NOMO-1 (cell line): ENCODE data around the gene PNKD.

Experiments
- DNase-seq, 2 experiments: peaks; one replicate each; lab custom pipeline; 2025; ENCODE audit not compliant: unreplicated experiment in 2 of 2; lab: John Stamatoyannopoulos, UW

Gene PNKD, protein sequence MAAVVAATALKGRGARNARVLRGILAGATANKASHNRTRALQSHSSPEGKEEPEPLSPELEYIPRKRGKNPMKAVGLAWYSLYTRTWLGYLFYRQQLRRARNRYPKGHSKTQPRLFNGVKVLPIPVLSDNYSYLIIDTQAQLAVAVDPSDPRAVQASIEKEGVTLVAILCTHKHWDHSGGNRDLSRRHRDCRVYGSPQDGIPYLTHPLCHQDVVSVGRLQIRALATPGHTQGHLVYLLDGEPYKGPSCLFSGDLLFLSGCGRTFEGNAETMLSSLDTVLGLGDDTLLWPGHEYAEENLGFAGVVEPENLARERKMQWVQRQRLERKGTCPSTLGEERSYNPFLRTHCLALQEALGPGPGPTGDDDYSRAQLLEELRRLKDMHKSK

DNA sequence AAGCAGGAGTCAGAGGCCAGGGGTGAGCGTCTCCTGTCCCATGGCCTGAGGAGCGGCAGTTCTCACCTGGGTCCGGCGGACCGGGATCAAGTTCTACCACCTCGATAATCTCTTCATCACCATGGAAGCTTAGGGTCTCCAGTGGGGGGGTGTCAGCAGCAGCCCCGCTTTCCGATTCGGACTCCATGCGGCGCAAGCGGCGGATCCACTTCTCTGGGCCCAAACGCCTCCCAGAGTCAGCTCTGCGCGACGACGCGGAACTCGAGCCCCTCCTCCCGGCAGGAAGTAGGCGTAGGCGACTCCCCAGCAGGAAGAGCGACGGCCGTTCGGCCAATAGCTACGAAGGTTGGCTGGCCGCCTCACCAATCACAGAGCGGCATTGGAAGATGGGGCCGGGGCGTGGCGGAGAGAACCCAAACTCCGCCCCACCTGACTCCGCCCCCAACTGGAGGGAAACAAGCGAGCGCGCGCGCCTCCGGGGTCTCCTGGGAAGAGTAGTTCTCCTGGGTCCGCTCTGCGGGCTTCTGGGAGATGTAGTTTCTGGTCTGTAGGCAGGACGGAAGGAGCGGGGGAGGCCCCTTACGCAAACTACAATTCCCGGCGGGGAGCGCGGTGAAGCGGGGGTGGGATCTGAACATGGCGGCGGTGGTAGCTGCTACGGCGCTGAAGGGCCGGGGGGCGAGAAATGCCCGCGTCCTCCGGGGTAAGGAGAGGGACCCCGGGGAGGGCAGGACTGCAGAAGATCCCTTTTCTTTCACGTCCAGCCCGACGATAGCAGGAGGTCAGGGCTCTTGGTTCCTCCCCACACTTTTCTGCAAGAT lies at the start of gene PNKD, which contains the start of gene AAMP:
Gene PNKD (plus strand): TSS at position 620 of the 821 bp plus-strand sequence. CDS start 17 bp downstream, at position 637.
Gene AAMP (minus strand): TSS at position 238 of the 821 bp plus-strand sequence. CDS start 51 bp downstream, at position 187.
- DNase-seq = peak; percentile 99 to 100

DNA sequence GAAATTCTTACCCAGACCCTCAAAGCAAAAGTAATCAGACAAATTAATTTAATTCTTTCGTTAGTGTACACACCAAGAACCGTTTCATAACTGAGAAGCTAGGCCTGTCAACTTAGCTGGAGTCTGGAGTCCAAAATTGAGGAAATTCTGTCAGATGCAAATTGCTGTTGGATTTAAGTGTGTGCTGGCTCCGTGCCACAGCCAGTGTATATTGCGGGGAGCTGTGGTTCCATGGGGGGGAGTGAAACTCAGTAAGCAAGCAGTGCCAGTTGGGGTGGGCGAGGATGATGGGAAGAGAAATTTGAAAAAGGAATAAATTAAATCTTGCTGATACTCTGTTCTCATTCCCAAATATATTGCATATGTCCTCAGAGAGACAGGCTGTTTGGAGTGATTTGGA lies 49.3 kb upstream of the PNKD start:
- DNase-seq = no peak

DNA sequence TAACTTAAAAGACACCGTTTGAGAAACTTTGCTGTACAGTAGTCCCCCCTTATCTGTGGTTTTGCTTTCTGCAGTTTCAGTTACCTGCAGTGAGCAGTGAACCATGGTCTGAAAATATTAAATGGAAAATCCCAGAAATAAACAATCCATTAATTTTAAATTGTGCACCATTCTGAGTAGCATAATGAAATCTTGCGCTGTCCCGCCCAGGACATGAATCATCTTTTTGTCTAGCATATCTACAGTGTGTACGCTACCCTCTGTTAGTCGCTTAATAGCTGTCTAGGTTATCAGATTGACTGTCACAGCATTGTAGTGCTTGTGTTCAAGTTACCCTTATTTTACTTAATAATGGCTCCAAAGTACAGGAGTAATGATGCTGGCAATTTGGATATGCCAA lies 47.3 kb upstream of the PNKD start:
- no peak for DNase-seq

DNA sequence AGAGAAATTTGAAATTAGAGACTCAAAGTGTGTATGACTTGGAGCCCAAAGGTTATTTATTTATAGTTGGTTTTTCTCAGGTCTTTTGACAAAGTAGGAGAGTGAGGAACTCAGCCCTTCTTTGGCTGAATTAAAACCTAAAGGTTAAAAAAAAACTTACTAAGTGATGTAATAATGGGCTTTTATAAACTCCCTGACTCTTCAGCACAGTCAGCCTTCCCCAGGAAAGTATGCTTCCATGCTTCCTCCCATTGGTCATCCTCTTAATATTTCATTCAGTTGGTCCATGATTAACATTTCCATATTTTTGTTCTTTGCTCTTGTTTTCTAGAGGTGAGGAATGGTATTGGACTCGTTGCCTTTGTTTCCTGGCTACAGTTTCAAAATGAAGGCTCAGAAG lies 46.1 kb upstream of the PNKD start:
- DNase-seq = no peak

DNA sequence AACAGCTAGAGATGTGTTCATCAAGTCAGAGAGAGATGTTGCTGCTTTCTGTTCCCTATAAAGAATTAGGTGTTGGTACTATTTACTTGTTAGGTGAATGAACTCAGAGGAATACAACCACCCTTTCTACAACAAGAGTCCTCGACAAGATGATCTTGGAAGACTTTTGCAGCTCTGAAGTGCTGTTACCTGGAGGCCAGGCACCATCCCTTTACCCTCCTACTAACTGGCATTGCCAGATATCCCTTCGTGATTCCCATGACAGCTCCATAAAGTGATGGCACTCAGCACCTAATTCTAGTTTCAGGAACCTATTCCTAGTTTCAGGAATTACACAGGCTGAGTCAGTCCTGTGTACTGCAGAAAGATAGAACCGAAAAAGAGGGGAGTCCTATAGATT lies 43.4 kb upstream of the PNKD start:
- no peak for DNase-seq

DNA sequence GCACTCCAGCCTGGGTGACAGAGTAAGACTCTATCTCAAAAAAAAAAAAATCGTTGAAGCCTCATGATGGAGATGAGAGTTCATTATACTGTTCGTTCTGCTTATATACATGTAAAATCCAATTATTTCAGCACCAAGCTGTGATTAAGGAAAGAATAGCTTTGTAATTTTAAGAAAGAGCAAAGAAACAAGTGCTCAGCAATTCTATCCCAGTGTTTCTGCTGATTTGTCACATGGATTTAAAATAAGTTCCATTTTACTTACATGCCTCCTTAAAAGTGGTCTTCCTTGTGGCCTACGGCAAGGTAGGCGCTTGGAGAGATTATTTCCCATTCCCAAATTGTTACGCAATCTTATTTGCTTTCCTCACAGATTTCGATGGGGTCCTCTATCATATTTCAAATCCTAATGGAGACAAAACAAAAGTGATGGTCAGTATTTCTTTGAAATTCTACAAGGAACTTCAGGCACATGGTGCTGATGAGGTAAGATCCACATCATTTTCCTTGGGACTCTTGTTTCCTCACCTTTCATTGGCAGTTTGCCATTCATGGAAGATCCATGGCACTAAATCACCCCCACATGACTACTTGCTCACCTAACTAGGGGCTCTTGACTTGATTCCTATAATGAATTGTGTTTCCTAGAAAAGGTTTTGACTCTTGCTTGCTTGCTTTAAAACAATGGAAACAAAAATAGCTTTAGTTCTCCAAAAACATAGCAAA lies 41.8 kb upstream of the PNKD start:
- DNase-seq = no peak

DNA sequence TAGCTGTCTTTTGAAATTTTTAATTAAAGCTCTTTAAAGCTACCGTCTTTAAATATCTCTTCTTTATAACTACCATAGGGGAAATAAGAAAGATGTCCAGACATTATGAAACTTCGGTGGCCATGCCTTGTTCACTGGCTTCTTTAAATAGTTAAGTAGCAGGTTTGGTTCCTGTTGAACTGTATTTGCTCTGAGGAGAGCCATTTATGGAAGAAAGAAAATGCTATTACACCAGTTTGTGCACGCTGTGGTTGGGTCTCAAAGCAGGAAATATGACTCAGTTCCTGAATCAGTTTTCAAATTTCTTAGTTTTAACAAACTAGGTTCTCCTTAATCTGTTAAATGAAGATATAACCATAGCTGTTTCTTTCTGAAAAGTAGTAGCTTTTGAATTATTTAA lies 41.1 kb upstream of the PNKD start:
- peak; percentile 82 to 99 for DNase-seq

DNA sequence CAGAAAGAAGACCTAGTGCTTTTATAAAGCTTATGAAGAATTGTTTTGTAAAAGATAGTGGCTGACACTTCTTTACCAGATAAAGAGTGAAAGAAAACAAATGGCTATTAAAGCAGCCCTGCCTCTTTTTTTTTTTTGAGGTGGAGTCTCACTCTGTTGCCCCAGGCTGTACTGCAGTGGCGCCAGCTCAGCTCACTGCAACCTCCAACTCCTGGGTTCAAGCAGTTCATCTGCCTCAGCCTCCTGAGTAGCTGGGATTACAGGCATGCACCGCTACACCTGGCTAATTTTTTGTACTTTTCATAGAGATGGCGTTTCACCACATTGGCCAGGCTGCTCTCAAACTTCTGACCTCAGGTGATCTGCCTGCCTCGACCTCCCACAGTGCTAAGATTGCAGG lies 40.5 kb upstream of the PNKD start:
- peak in 1 of 2 experiments; percentile 54 for DNase-seq

DNA sequence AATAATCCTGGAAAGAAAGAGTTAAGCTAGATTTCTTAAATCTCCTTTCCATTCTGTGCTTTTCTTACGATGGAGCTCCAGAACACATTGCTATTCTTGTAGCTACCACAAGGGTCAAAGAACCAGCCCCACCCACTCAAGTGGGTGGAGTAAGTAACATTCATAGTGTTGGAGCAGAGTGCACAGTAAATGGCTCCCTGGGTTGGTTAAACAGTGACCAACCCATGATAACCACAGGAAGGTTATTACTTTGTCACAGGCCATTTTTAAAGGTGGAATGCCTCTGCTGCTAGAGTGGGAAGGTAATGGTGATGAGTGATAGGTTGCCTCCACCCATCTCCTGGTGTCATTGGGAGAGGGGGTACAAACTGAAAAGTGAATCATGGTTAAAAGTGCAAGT lies 39.4 kb upstream of the PNKD start:
- DNase-seq = peak in 1 of 2 experiments; percentile 13

DNA sequence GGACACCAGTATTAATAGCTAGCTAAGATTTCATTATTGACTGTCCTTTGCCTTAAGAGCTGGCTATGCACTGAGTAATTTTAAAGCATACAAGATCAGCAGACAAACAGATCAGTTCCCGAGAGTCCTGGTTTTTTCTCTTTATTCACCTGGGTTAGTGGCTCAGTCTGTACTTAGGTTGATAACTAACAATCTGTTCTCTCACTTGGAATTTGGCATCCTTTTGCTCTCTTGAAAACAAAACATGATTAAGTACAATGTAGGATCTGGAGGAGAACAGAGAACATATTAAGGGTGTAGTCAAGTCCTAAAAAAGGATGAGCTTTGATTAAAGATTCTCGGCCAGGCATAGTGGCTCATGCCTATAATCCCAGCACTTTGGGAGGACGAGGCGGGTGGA lies 36.8 kb upstream of the PNKD start:
- no peak for DNase-seq

DNA sequence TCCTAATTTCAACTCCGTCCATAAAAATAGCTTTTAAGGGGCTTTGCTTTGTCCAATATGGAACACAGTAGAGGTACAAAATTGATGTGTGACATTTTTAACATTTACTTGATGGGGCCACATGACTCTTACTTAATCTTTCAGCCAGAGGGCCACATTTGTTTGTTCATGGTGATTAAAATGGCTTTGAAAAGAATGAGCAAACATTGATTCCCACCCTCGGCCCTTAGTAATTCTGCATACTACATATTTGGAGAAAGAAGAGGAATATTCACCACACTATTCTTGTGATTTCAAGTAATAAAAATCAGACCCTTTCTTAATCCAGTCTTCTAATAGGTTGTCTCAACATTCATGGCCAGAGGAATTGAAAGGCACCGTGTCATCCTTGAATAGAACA lies 35.8 kb upstream of the PNKD start:
- no peak for DNase-seq

DNA sequence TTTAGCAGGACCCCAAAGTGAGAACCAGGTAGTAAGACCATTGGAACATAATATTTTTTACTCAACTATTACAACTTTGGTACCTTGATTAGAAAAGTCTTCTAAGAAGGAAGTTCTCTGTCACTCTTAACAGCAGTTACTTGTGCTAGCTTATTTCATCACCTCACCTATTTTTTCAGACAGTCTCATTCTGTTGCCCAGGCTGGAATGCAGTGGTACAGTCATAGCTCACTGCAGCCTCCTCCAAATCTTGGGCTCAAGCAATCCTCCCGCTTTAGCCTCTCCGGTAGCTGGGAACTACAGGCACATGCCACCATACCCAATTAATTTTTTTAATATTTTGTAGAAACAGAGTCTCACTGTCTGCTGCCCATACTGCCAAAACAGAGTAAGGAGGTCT lies 35.3 kb upstream of the PNKD start:
- no peak for DNase-seq

DNA sequence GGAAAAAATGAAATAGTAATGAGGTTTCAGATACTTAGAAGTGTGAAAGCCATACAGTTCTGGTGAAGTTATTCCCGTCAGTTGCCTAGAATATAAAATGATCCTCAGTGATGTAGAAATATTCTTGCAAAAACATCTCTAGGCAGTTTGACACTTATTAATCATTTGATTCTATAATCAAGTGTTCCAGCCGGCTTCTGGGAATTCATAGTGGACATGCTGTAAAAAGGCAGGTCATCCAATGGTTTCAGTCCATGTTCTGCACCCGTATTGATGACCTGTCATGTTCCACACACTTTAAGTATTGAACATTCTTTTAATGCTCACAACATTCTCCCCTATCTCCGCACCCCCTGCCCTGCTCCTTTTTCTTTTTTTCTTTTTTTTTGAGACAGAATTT lies 33.5 kb upstream of the PNKD start:
- DNase-seq = no peak

DNA sequence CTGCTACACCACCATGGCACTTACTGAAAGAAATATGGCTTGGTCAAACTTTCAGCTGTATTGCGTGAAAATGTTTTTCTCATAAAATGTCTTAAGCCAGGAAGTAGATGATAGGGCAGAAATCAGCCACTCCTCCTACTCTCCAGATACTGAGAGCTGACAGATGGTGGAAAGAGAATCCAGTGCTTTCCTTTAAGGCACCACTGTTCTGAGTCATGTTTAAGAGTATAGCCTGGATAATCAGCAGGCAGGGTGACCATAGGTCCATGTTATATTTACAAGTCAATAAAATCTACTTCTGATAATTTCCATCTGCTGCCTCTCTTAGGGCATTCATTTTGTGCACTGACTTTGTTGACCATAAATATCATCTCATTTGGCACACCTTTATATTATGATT lies 31.4 kb upstream of the PNKD start:
- no peak for DNase-seq

DNA sequence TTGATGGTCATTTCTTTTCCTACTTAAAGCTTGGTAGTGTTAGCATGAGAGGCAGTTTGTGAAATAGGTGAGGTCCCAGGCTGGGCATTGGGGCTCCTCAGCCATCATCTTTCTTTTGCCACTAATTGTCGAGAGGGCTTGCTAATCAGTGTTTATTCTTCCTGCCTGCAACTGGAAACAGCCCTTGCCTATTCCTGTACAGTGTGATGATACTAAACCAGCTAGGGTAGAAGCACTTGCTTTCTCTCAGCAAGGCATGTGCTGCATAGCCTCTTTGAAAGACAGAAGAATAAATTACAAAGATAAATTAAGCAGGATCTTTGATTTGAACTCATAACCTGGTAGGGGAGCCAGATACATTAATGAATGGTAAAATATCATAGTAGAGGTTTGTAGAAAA lies 26.1 kb upstream of the PNKD start:
- DNase-seq = no peak

DNA sequence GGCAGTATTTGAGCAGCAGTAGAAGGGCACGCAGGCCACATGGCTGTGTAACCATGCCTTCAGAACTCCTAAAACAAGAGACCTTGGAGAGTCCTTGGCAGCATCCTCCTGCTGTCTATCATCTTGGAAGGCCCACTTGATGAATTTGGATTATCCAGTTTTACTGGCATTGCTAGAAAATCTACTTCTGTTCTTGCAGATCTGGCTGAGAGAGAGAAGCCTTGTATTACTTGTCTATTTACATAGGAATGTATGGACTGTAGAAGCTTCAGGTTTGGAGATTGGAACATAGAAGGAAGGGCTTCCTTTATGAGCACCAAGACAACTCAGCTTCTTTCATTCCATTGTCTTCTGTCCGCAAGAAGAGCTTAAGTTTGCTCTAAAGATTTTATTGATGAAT lies 25.7 kb upstream of the PNKD start:
- DNase-seq = no peak

DNA sequence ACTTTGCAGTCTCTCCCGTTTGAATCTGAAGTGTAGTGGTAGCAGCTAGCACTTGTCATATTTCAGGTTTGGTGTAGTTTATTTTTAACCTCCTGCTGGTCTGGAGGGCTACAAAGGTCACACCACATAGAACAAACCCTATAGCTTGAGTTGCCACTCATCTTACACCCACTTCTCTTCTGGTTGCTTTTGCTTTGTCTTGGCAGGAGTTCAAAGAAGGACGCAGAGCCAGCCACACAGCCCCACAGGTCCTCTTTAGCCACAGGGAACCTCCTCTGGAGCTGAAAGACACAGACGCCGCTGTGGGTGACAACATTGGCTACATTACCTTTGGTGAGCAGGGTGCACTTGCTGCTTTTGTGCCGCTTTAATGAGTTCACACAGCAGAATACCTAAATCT lies 25.1 kb upstream of the PNKD start:
- no peak for DNase-seq

DNA sequence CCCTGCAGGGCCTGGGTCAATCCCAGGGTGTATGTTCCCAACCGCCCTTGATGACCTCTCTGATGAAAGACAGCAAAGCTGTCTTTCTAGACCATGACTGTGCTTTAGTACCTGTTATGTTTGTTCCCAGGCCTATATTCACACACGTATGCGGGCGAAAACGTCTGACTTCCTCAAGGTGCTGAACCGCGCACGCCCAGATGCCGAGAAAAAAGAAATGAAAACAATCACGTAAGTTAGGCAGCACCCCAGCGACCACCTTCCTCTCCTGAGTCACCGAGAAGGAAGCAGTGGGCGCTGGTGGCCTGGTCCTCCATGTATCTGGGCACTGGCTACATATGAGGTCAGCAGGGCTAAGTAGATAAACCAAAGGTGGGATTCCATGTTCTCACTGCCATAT lies 20.6 kb upstream of the PNKD start:
- DNase-seq = no peak

DNA sequence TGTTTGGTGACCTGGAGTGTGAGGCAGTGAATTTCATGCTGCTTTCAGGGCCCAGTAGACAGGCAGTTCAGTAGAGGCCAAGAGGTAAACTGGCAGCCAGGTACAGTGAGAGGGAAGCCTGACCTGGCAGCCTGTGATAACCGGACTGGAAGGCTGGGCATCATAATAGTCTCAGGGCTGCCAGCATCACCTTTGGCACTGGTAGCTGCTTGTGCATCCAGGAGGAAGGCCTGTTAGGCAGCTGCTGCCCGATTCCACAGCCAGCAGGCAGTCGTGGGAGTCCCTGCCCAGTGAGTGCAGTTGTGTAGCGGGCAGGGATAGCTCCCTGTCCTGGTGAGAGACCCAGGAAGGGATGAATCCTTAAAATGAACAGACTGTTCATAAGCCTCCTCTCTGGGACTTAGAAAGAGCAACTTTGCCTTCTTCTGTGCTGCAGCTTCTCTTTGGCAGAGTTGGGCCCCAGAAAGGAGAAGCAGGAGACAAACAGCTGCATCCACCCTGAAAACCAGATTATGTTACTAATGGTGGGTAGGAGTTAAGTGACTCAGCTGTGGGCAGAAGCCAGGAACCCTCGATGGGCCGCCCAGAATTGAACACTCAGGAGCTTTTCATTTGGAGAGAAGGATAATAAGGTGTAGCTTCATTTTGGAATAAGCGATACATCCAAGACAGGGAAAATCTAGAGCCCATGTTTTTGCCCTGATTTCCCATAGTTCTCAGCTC lies 17.6 kb upstream of the PNKD start:
- DNase-seq = peak; percentile 19 to 64

DNA sequence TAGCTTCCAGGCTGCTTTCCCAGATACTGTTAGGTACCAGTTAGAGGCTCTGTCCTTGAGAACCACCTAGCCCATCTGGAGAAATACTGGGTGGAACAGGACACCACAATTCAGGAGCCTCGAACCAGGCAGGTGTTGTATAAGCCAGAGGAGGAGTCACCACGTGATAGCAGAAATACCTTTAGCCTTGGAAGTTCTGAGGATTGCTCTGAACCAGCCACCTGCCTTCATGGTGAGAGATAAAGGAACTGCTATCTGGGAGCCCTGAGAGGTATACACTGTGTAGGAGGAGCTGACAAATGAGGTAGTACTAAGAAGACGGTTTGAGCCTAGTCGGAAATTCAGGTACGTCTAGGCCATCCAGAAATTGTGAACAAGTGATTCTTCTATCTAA lies 17.1 kb upstream of the PNKD start:
- no peak for DNase-seq

DNA sequence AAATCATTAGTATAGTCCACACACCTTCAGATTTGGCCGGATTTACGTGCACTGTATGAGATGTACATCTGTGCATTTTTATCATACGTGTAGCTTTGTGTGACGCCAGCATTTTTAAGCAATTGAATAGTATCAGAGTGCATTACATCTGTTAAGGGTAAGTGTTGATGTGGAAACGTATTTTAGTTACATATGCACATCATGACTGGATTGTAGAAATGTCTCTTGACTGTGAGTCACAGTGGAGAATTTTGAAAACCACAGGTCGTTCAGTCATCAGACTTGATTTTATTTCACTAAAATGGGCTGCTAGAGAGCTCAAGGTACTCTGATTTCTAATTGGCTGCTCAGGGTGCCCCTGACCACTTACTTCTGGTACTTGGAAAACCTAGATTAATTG lies 14.9 kb upstream of the PNKD start:
- no peak for DNase-seq
